H9 (cell line): ENCODE results near the gene KLK1. TPM values are rescaled to one million over a fixed set of nuclear protein-coding genes. Genes with fewer than 3 reads are reported as not detected.

Experiments used
- DNase-seq: peaks from one replicate; pipeline ENCODE4 v3.0.0-alpha.2; 2017
- H2AFZ ChIP-seq: one replicate; pipeline ENCODE4 v1.6.1; 2013; ENCODE audit warnings: mild to moderate bottlenecking, low read length, control low read depth, moderate library complexity
- H2AK5ac ChIP-seq: 2 replicates; pipeline ENCODE4 v1.6.1; 2013; ENCODE audit warnings: low read length, control low read depth, mixed read lengths; ENCODE audit not compliant: insufficient read length
- H2BK120ac ChIP-seq: one replicate; pipeline ENCODE4 v1.6.1; 2013; ENCODE audit warnings: low read depth, mild to moderate bottlenecking, low read length, control low read depth, inconsistent platforms; ENCODE audit not compliant: poor library complexity, severe bottlenecking
- H2BK12ac ChIP-seq: 2 replicates; pipeline ENCODE4 v1.6.1; 2013; ENCODE audit warnings: low read length, control low read depth, mixed read lengths, low read depth; ENCODE audit not compliant: insufficient read length
- H2BK15ac ChIP-seq: 2 replicates; pipeline ENCODE4 v1.6.1; 2013; ENCODE audit warnings: low read depth, low read length, control low read depth
- H2BK20ac ChIP-seq: one replicate; pipeline ENCODE4 v1.6.1; 2013; ENCODE audit warnings: low read depth, mild to moderate bottlenecking, low read length, control low read depth, inconsistent platforms; ENCODE audit not compliant: poor library complexity, severe bottlenecking
- H2BK5ac ChIP-seq: 2 replicates; pipeline ENCODE4 v1.6.1; 2013; ENCODE audit warnings: low read length, control low read depth, mixed read lengths; ENCODE audit not compliant: insufficient read length
- H3K14ac ChIP-seq: 2 replicates; pipeline ENCODE4 v1.6.1; 2013; ENCODE audit warnings: low read length, control low read depth; ENCODE audit not compliant: insufficient read depth
- H3K18ac ChIP-seq: 2 replicates; pipeline ENCODE4 v1.6.1; 2013; ENCODE audit warnings: low read depth, mild to moderate bottlenecking, mixed read lengths, low read length, control low read depth; ENCODE audit not compliant: insufficient read length
- H3K23ac ChIP-seq: 2 replicates; pipeline ENCODE4 v1.6.1; 2013; ENCODE audit warnings: low read length, control low read depth, mixed read lengths, low read depth; ENCODE audit not compliant: insufficient read length
- H3K23me2 ChIP-seq: 2 replicates; pipeline ENCODE4 v1.6.1; 2013; ENCODE audit warnings: low read depth, mild to moderate bottlenecking, mixed read lengths, low read length, control low read depth; ENCODE audit not compliant: insufficient read length, poor library complexity, severe bottlenecking
- H3K27ac ChIP-seq: 2 replicates; pipeline ENCODE4 v1.5.1; 2013; ENCODE audit warnings: low read length, control low read depth, mixed read lengths, low read depth; ENCODE audit not compliant: insufficient read length
- H3K27me3 ChIP-seq: 2 replicates; pipeline ENCODE4 v1.6.1; 2013; ENCODE audit warnings: low read length, control low read depth, inconsistent platforms; ENCODE audit not compliant: insufficient read depth
- H3K4ac ChIP-seq: 2 replicates; pipeline ENCODE4 v1.6.1; 2013; ENCODE audit warnings: low read depth, mild to moderate bottlenecking, control low read depth, inconsistent platforms, low read length, moderate library complexity
- H3K4me1 ChIP-seq: 2 replicates; pipeline ENCODE4 v1.6.1; 2013; ENCODE audit warnings: low read length, control low read depth, inconsistent platforms; ENCODE audit not compliant: insufficient read depth
- H3K4me2 ChIP-seq: 2 replicates; pipeline ENCODE4 v1.6.1; 2013; ENCODE audit warnings: low read length, control low read depth, mixed read lengths; ENCODE audit not compliant: insufficient read length, insufficient read depth
- H3K56ac ChIP-seq: 2 replicates; pipeline ENCODE4 v1.6.1; 2013; ENCODE audit warnings: low read depth, mild to moderate bottlenecking, mixed read lengths, low read length, control low read depth; ENCODE audit not compliant: insufficient read length
- H3K79me1 ChIP-seq: 2 replicates; pipeline ENCODE4 v1.6.1; 2013; ENCODE audit warnings: low read depth, mild to moderate bottlenecking, moderate library complexity, low read length, control low read depth, inconsistent platforms; ENCODE audit not compliant: insufficient read depth, poor library complexity, severe bottlenecking
- H3K79me2 ChIP-seq: 2 replicates; pipeline ENCODE4 v1.6.1; 2013; ENCODE audit warnings: low read length, control low read depth, inconsistent platforms; ENCODE audit not compliant: insufficient read depth
- H3K9ac ChIP-seq: 2 replicates; pipeline ENCODE4 v1.6.1; 2013; ENCODE audit warnings: low read length, control low read depth, mixed read lengths; ENCODE audit not compliant: insufficient read length; ENCODE audit errors: extremely low read depth
- H3K9me3 ChIP-seq: one replicate; pipeline ENCODE4 v1.6.1; 2013; ENCODE audit warnings: low read depth, low read length, inconsistent platforms; ENCODE audit not compliant: control insufficient read depth
- H3T11ph ChIP-seq: one replicate; pipeline ENCODE4 v1.6.1; 2013; ENCODE audit warnings: mild to moderate bottlenecking, low read length, control low read depth, inconsistent platforms
- H4K20me1 ChIP-seq: one replicate; pipeline ENCODE4 v1.6.1; 2013; ENCODE audit not compliant: control insufficient read depth, insufficient read length, insufficient read depth
- H4K5ac ChIP-seq: 2 replicates; pipeline ENCODE4 v1.6.1; 2013; ENCODE audit warnings: low read depth, mild to moderate bottlenecking, mixed read lengths, low read length, control low read depth; ENCODE audit not compliant: insufficient read length
- H4K8ac ChIP-seq: replicated peaks from 2 replicates; pipeline ENCODE4 v1.6.1; 2013; ENCODE audit warnings: low read length, control low read depth, mixed read lengths, low read depth; ENCODE audit not compliant: insufficient read length
- H4K91ac ChIP-seq: 2 replicates; pipeline ENCODE4 v1.6.1; 2013; ENCODE audit warnings: low read depth, mild to moderate bottlenecking, moderate library complexity, mixed read lengths, low read length, control low read depth; ENCODE audit not compliant: insufficient read length
- H3K27ac Mint-ChIP-seq, 3 experiments: 2 replicates in 2 of 3; 3 replicates in 1 of 3; pipeline ENCODE4 v1.8.0; 2020 to 2021; ENCODE audit warnings: mixed read lengths in 3 of 3, mild to moderate bottlenecking in 1 of 3, moderate library complexity in 1 of 3
- H3K27me3 Mint-ChIP-seq: 2 replicates; pipeline ENCODE4 v1.8.0; 2021; ENCODE audit warnings: low read depth, mild to moderate bottlenecking, moderate library complexity, mixed read lengths
- H3K36me3 Mint-ChIP-seq, 3 experiments: 2 replicates in 2 of 3; 3 replicates in 1 of 3; pipeline ENCODE4 v1.8.0; 2020 to 2021; ENCODE audit warnings: low read depth in 3 of 3, mixed read lengths in 3 of 3; ENCODE audit not compliant: insufficient read depth in 1 of 3
- H3K4me1 Mint-ChIP-seq, 2 experiments: 2 replicates each; pipeline ENCODE4 v1.8.0; 2020; ENCODE audit warnings: mixed read lengths in 2 of 2
- H3K4me3 Mint-ChIP-seq, 2 experiments: 2 replicates in 1 of 2; 3 replicates in 1 of 2; pipeline ENCODE4 v1.8.0; 2020 to 2021; ENCODE audit warnings: mild to moderate bottlenecking in 2 of 2, mixed read lengths in 2 of 2, moderate library complexity in 1 of 2
- H3K9me3 Mint-ChIP-seq, 2 experiments: 2 replicates in 1 of 2; 3 replicates in 1 of 2; pipeline ENCODE4 v1.8.0; 2020; ENCODE audit warnings: mild to moderate bottlenecking in 2 of 2, mixed read lengths in 2 of 2, moderate library complexity in 1 of 2
- CTCF ChIP-seq: fragments of 200-600 bp; sonication (generic); conservative IDR thresholded peaks from 3 replicates; pipeline ENCODE4 v1.8.0; 2021; ENCODE audit warnings: antibody characterized with exemption, mild to moderate bottlenecking
- WGBS: extraction: QIAGEN DNeasy Blood & Tissue Kit; methylation state at CpG from one replicate; pipeline ENCODE4 v1.1.7; 2013; ENCODE audit warnings: missing lambda C conversion rate, low lambda C conversion rate, mixed read lengths; ENCODE audit not compliant: insufficient read length; ENCODE audit errors: extremely low coverage; 5-methylcytosine and 5-hydroxymethylcytosine counted together
- total RNA-seq: library from RNA; stranded (reverse); gene quantifications from 2 replicates; pipeline ENCODE4 v1.2.1, GENCODE V29; 2021

Gene KLK1
- total RNA-seq, 1 experiment from 2014 or later = 2.3 TPM

GRCh38 chr19:50793558-50794065 is 30.0 kb downstream of the KLK1 start:
- no peak overlapping the region for H2BK120ac ChIP-seq
- no peak overlapping the region for H3K4me2 ChIP-seq
- no peaks in the 10 kb centered on the region for H3K9me3 ChIP-seq
- H3K23me2 ChIP-seq = no peaks in the 10 kb centered on the region
- H3K27ac ChIP-seq = no peak overlapping the region
- H2BK5ac ChIP-seq = no peak overlapping the region
- no peak overlapping the region for H3K18ac ChIP-seq
- H3K79me1 ChIP-seq = no peaks in the 10 kb centered on the region
- H3K27ac Mint-ChIP-seq = no peak overlapping the region
- H4K91ac ChIP-seq = no peak overlapping the region
- H2AFZ ChIP-seq = no peak overlapping the region
- no peaks in the 10 kb centered on the region for H3K79me2 ChIP-seq
- DNase-seq = no peak
- H3K23ac ChIP-seq = no peak overlapping the region
- no peak overlapping the region for H3K4ac ChIP-seq
- no peaks in the 10 kb centered on the region for H3K27me3 ChIP-seq
- H3K9me3 Mint-ChIP-seq = no peaks in the 10 kb centered on the region
- no peak overlapping the region for H3K4me3 Mint-ChIP-seq
- no peak overlapping the region for H3K14ac ChIP-seq
- H2AK5ac ChIP-seq = no peak overlapping the region
- H3K56ac ChIP-seq = no peak overlapping the region
- no peak overlapping the region for H4K8ac ChIP-seq
- H3K4me1 Mint-ChIP-seq = peaks cover 9 to 10% of the 10 kb centered on the region in 2 experiments
- peaks cover 10 to 35% (median 17%) of the 10 kb centered on the region in 3 experiments; a peak in 6 of 7 replicates for H3K36me3 Mint-ChIP-seq
- TF ChIP-seq CTCF = no peak
- no CpG with 5 or more reads among the region's 11 CpGs for WGBS
- H2BK12ac ChIP-seq = no peak overlapping the region
- H3K9ac ChIP-seq = no peak overlapping the region
- no peak overlapping the region for H2BK15ac ChIP-seq
- H4K5ac ChIP-seq = no peak overlapping the region
- H2BK20ac ChIP-seq = no peak overlapping the region
- no peaks in the 10 kb centered on the region for H3K4me1 ChIP-seq
- H3K27me3 Mint-ChIP-seq = peaks cover 16% of the 10 kb centered on the region
- no peak overlapping the region for H3T11ph ChIP-seq
- H4K20me1 ChIP-seq = no peaks in the 10 kb centered on the region
